ENCODE data around the gene NAV3. TPM values are rescaled to one million over a fixed set of nuclear protein-coding genes. Genes with fewer than 3 reads are reported as not detected.

Gene NAV3
- polyA plus RNA-seq, 3 donors = 0.11 TPM; not detected in 2

DNA sequence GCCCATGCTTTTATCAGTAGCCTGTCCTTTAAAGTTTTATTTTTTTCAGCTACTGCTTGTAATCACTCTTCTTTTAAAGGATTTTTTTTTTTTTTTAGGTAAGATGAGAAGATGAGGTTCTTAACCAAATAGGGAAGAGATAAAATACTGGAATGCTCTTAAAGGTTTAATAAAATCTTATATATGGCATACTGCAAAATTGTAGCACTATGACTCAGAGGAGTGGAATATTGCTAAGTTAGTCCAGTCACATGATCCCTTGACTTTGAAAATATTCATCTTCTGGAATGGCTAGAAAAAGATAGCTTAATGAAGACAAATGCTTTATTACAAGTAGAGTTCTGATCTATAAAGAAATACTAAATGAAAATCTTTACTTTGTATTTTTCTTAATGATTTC, 116.6 kb downstream of the NAV3 start:
- H3K27me3 Mint-ChIP-seq (ENCODE audit: low read depth in 3 of 3) = peaks cover 0 to 2% (median 2%) of the 10 kb centered on the region in 3 donors
- H3K9me3 ChIP-seq (replicated peaks in 1 of 2; ENCODE audit: control insufficient read depth in 1 of 2, insufficient read depth in 1 of 2, low read length in 2 of 2) = no peaks in the 10 kb centered on the region
- H3K4me2 ChIP-seq (replicated peaks; ENCODE audit: extremely low read depth, low read length, poor library complexity, severe bottlenecking) = no peak overlapping the region
- no peaks in the 10 kb centered on the region for H3K27me3 ChIP-seq (ENCODE audit: control insufficient read depth in 2 of 2, insufficient read depth in 2 of 2, low read length in 2 of 2)
- no peaks in the 10 kb centered on the region for H3K36me3 Mint-ChIP-seq
- no peak overlapping the region for H3K4me3 ChIP-seq (replicated peaks in 1 of 3; ENCODE audit: low read depth in 2 of 3, low read length in 3 of 3)
- no peak overlapping the region for H3K9ac ChIP-seq (ENCODE audit: insufficient read depth, low read length, poor library complexity, severe bottlenecking)
- no peak overlapping the region for H3K27ac ChIP-seq (ENCODE audit: low read depth in 1 of 2, low read length in 2 of 2)
- no peaks in the 10 kb centered on the region for H4K20me1 ChIP-seq (ENCODE audit: insufficient read depth, low read length)
- H3K4me1 Mint-ChIP-seq = no peaks in the 10 kb centered on the region
- no peaks in the 10 kb centered on the region for H3K4me1 ChIP-seq (ENCODE audit: control insufficient read depth in 1 of 2, insufficient read depth in 2 of 2, low read length in 2 of 2)
- H2AFZ ChIP-seq (ENCODE audit: insufficient read depth, low read depth, low read length, poor library complexity, severe bottlenecking) = no peak overlapping the region
- no peak overlapping the region for H3K27ac Mint-ChIP-seq
- H3K9me3 Mint-ChIP-seq = peaks cover 0 to 4% (median 0%) of the 10 kb centered on the region in 7 donors
- intact Hi-C loops (cut with micrococcal nuclease) = no loop called here
- TF ChIP-seq, protein P1, sequence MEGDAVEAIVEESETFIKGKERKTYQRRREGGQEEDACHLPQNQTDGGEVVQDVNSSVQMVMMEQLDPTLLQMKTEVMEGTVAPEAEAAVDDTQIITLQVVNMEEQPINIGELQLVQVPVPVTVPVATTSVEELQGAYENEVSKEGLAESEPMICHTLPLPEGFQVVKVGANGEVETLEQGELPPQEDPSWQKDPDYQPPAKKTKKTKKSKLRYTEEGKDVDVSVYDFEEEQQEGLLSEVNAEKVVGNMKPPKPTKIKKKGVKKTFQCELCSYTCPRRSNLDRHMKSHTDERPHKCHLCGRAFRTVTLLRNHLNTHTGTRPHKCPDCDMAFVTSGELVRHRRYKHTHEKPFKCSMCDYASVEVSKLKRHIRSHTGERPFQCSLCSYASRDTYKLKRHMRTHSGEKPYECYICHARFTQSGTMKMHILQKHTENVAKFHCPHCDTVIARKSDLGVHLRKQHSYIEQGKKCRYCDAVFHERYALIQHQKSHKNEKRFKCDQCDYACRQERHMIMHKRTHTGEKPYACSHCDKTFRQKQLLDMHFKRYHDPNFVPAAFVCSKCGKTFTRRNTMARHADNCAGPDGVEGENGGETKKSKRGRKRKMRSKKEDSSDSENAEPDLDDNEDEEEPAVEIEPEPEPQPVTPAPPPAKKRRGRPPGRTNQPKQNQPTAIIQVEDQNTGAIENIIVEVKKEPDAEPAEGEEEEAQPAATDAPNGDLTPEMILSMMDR (IDR thresholded peaks at IDR 0.05) = no peak
- H3K36me3 ChIP-seq (replicated peaks in 1 of 2; ENCODE audit: control insufficient read depth in 1 of 2, insufficient read depth in 2 of 2, low read length in 2 of 2) = no peaks in the 10 kb centered on the region
- DNase-seq = no peak
- no peaks in the 10 kb centered on the region for H3K79me2 ChIP-seq (ENCODE audit: insufficient read depth, low read length)
- no peak overlapping the region for H3K4me3 Mint-ChIP-seq

DNA sequence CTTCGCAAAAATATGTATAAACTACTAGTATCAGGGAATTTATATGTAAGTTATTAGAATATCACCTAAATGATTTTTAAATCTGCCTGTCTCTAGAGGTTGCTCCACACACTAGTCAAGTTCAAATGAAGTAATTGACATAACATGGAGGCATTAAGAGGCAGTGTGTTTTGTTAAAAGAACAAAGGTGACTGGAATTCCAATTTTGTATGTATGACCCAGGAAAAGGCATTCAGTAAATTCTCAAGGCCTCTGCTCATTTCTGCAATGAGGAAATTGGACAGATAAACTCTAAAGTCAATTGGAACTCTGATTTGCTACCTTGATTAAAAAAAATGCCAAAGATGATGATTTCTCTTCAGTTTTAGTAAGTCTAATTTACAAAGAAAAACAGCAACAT, 117.1 kb downstream of the NAV3 start:
- peaks cover 0 to 4% (median 0%) of the 10 kb centered on the region in 7 donors for H3K9me3 Mint-ChIP-seq
- TF ChIP-seq, protein P1 (IDR thresholded peaks at IDR 0.05) = no peak
- H3K4me1 Mint-ChIP-seq = no peaks in the 10 kb centered on the region
- H3K27me3 ChIP-seq (ENCODE audit: control insufficient read depth in 2 of 2, insufficient read depth in 2 of 2, low read length in 2 of 2) = no peaks in the 10 kb centered on the region
- no peak for DNase-seq
- H4K20me1 ChIP-seq (ENCODE audit: insufficient read depth, low read length) = no peaks in the 10 kb centered on the region
- no CpG with 5 or more reads among the region's 1 CpG for WGBS (ENCODE audit: insufficient coverage)
- no peak overlapping the region for H3K27ac ChIP-seq (ENCODE audit: low read depth in 1 of 2, low read length in 2 of 2)
- H3K9ac ChIP-seq (ENCODE audit: insufficient read depth, low read length, poor library complexity, severe bottlenecking) = no peak overlapping the region
- H3K4me2 ChIP-seq (replicated peaks; ENCODE audit: extremely low read depth, low read length, poor library complexity, severe bottlenecking) = no peak overlapping the region
- no peaks in the 10 kb centered on the region for H3K4me1 ChIP-seq (ENCODE audit: control insufficient read depth in 1 of 2, insufficient read depth in 2 of 2, low read length in 2 of 2)
- H3K36me3 ChIP-seq (replicated peaks in 1 of 2; ENCODE audit: control insufficient read depth in 1 of 2, insufficient read depth in 2 of 2, low read length in 2 of 2) = no peaks in the 10 kb centered on the region
- no peaks in the 10 kb centered on the region for H3K36me3 Mint-ChIP-seq
- no peaks in the 10 kb centered on the region for H3K9me3 ChIP-seq (replicated peaks in 1 of 2; ENCODE audit: control insufficient read depth in 1 of 2, insufficient read depth in 1 of 2, low read length in 2 of 2)
- H3K4me3 Mint-ChIP-seq = no peak overlapping the region
- no peak overlapping the region for H2AFZ ChIP-seq (ENCODE audit: insufficient read depth, low read depth, low read length, poor library complexity, severe bottlenecking)
- intact Hi-C loops (cut with micrococcal nuclease) = no loop called here
- H3K27ac Mint-ChIP-seq = no peak overlapping the region
- no peaks in the 10 kb centered on the region for H3K79me2 ChIP-seq (ENCODE audit: insufficient read depth, low read length)
- no peak overlapping the region for H3K4me3 ChIP-seq (replicated peaks in 1 of 3; ENCODE audit: low read depth in 2 of 3, low read length in 3 of 3)
- peaks cover 0 to 2% (median 2%) of the 10 kb centered on the region in 3 donors for H3K27me3 Mint-ChIP-seq (ENCODE audit: low read depth in 3 of 3)

Data from CD14-positive monocyte (primary cell).